Neural cell (in vitro differentiated cells): ENCODE measurements around the gene ZC3H4. TPM values are rescaled to one million over a fixed set of nuclear protein-coding genes. Genes with fewer than 3 reads are reported as not detected.
A peak's percentile ranks its signal among the peaks of the same experiment; 100 is the strongest.

Source experiments
- H2AFZ ChIP-seq: fragments of 200-600, 300-800 bp; sonication (generic), shearing (Covaris generic); 2 replicates; pipeline ENCODE4 v1.6.0; 2014; ENCODE audit warnings: low read depth, mild to moderate bottlenecking, antibody characterized with exemption, low read length, moderate library complexity
- H3F3A ChIP-seq: fragments of 200-600 bp; shearing (Covaris generic); 2 replicates; pipeline ENCODE4 v1.6.1; 2016; ENCODE audit warnings: mild to moderate bottlenecking, moderate library complexity, mixed read lengths, antibody characterized with exemption, low read length; ENCODE audit not compliant: insufficient read depth, poor library complexity, severe bottlenecking
- H3K27ac ChIP-seq: fragments of 200-600, 300-800 bp; sonication (generic), shearing (Covaris generic); 2 replicates; pipeline ENCODE4 v1.5.1; 2014; ENCODE audit warnings: mild to moderate bottlenecking, low read length, moderate library complexity
- H3K27me3 ChIP-seq: fragments of 300-800, 200-600 bp; sonication (generic), shearing (Covaris generic); 2 replicates; pipeline ENCODE4 v1.6.0; 2014; ENCODE audit warnings: mild to moderate bottlenecking, low read depth, low read length, moderate library complexity; ENCODE audit not compliant: insufficient read depth
- H3K36me3 ChIP-seq: fragments of 300-800, 200-600 bp; sonication (generic), shearing (Covaris generic); 2 replicates; pipeline ENCODE4 v1.5.1; 2014; ENCODE audit warnings: mild to moderate bottlenecking, antibody characterized with exemption, low read length, moderate library complexity; ENCODE audit not compliant: insufficient read depth
- H3K4me2 ChIP-seq: fragments of 300-800, 200-600 bp; sonication (generic), shearing (Covaris generic); 2 replicates; pipeline ENCODE4 v1.6.0; 2014; ENCODE audit warnings: mild to moderate bottlenecking, low read length
- H3K4me3 ChIP-seq: fragments of 300-800, 200-600 bp; sonication (generic), shearing (Covaris generic); 2 replicates; pipeline ENCODE4 v1.5.1; 2014; ENCODE audit warnings: mild to moderate bottlenecking, low read length, moderate library complexity
- H3K79me2 ChIP-seq: fragments of 200-600 bp; shearing (Covaris generic); replicated peaks from 2 replicates; pipeline ENCODE4 v1.6.0; 2014; ENCODE audit warnings: mild to moderate bottlenecking, low read length, moderate library complexity; ENCODE audit not compliant: insufficient read depth
- H3K9ac ChIP-seq: fragments of 300-800, 200-600 bp; sonication (generic), shearing (Covaris generic); 2 replicates; pipeline ENCODE4 v1.6.1; 2016; ENCODE audit warnings: mild to moderate bottlenecking, low read length, mixed read lengths
- H3K9me2 ChIP-seq: fragments of 200-600 bp; shearing (Covaris generic); 2 replicates; pipeline ENCODE4 v1.6.1; 2016; ENCODE audit warnings: mild to moderate bottlenecking, low read length, mixed read lengths; ENCODE audit not compliant: insufficient read depth
- H3K9me3 ChIP-seq: fragments of 200-600, 300-800 bp; sonication (generic), shearing (Covaris generic); 2 replicates; pipeline ENCODE4 v1.6.1; 2016; ENCODE audit warnings: mild to moderate bottlenecking, mixed run types, low read length, moderate library complexity, mixed read lengths
- H4K20me1 ChIP-seq: fragments of 200-600 bp; shearing (Covaris generic); 2 replicates; pipeline ENCODE4 v1.6.1; 2016; ENCODE audit warnings: mild to moderate bottlenecking, mixed run types; ENCODE audit not compliant: insufficient read depth
- EP300 ChIP-seq: fragments of 450-650 bp; conservative IDR thresholded peaks from 2 replicates; pipeline ENCODE4 v1.6.1; 2014; ENCODE audit warnings: antibody characterized with exemption, mild to moderate bottlenecking, moderate library complexity; ENCODE audit not compliant: poor library complexity, severe bottlenecking
- EZH2 ChIP-seq: fragments of 200-600, 300-800 bp; shearing (Covaris generic), sonication (generic); IDR thresholded peaks from 2 replicates; pipeline ENCODE4 v1.6.1; 2014; ENCODE audit warnings: antibody characterized with exemption, low read length, borderline replicate concordance, mild to moderate bottlenecking; ENCODE audit not compliant: insufficient read depth, poor library complexity, severe bottlenecking
- MXI1 ChIP-seq: fragments of 450-650 bp; conservative IDR thresholded peaks from 2 replicates; pipeline ENCODE4 v1.6.1; 2014; ENCODE audit warnings: antibody characterized with exemption, mild to moderate bottlenecking; ENCODE audit not compliant: poor library complexity, severe bottlenecking
- POLR2AphosphoS5 ChIP-seq: IDR thresholded peaks from 2 replicates; pipeline ENCODE4 v1.6.1; 2012
- RAD21 ChIP-seq: fragments of 450-650 bp; conservative IDR thresholded peaks from 2 replicates; pipeline ENCODE4 v1.6.1; 2014; ENCODE audit warnings: antibody characterized with exemption, mild to moderate bottlenecking, moderate library complexity
- SMC3 ChIP-seq: fragments of 450-650 bp; conservative IDR thresholded peaks from 2 replicates; pipeline ENCODE4 v1.6.1; 2014; ENCODE audit warnings: antibody characterized with exemption, mild to moderate bottlenecking, moderate library complexity; ENCODE audit not compliant: poor library complexity
- TAF1 ChIP-seq: IDR thresholded peaks from 2 replicates; pipeline ENCODE4 v1.6.1; 2012; ENCODE audit warnings: low read depth
- polyA plus RNA-seq: library from polyadenylated mRNA; depleted of rRNA; stranded (reverse); fragments of >200 nt; gene quantifications from 2 replicates; pipeline ENCODE4 v1.2.3, GENCODE V29; 2014
- TF ChIP-seq, protein P1 (sequence below): IDR thresholded peaks from 2 replicates; pipeline ENCODE4 v1.6.1; 2012; ENCODE audit warnings: borderline replicate concordance
- TF ChIP-seq, protein P2 (sequence below): fragments of 450-650 bp; IDR thresholded peaks from 2 replicates; pipeline ENCODE4 v1.5.1; 2014; ENCODE audit warnings: antibody characterized with exemption, mild to moderate bottlenecking, moderate library complexity; ENCODE audit not compliant: poor library complexity, severe bottlenecking

Gene ZC3H4
- polyA plus RNA-seq, 1 donor from 2014 or later: 5.1 TPM

DNA sequence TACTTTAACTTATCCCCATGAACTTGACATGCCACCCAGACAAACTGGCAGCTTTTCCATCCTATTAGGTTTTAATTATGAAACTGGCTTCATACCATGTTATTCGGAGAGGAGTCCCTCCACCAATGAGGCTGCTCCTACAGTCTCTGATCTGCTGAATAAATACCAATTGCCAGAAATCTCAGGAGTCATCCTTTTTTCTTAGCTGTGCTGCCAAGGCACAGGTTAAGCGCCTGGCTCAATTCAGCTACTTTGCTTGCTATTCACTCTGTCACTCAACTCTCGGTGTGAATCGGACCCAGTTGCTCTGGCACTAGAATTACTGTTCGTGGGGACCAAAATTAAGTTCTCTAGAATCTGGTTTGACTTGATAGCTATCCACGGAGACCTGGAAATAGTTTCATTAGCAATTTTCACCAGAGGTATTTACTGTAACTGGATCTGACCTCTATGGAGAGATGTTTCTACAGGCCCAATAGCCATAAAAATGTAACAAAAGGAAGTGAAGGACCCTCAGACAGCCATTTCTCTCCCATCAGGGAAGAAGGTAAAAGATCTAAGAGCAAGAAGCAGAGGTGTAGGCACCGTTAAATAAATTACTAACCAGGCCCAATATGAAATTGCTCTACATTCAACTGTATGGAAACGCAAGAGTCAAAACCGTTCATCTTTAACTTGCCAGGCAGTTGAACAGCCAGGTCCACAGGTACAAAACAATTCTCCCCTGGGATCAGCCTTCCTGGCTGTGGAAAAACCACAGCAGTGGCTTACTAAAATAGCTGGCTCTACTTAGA is 5.4 kb downstream of the ZC3H4 start:
- no peak overlapping the region for H3K4me2 ChIP-seq
- peaks cover 59% of the 10 kb centered on the region for H3K79me2 ChIP-seq
- no peaks in the 10 kb centered on the region for H3K9me2 ChIP-seq
- H3F3A ChIP-seq: peaks cover 6% of the 10 kb centered on the region
- no peak overlapping the region for H3K9ac ChIP-seq
- H4K20me1 ChIP-seq: no peaks in the 10 kb centered on the region
- no peaks in the 10 kb centered on the region for H3K36me3 ChIP-seq
- H3K27me3 ChIP-seq: no peaks in the 10 kb centered on the region
- no peaks in the 10 kb centered on the region for H3K9me3 ChIP-seq
- peak overlapping the region; percentile 28 for H3K4me3 ChIP-seq
- H3K27ac ChIP-seq: peak overlapping the region; percentile 43
- H2AFZ ChIP-seq: no peak overlapping the region
- TF ChIP-seq TAF1 (no peak), EZH2 (no peak), POLR2AphosphoS5 (no peak), SMC3 (no peak), EP300 (no peak)
- TF ChIP-seq, protein P1, sequence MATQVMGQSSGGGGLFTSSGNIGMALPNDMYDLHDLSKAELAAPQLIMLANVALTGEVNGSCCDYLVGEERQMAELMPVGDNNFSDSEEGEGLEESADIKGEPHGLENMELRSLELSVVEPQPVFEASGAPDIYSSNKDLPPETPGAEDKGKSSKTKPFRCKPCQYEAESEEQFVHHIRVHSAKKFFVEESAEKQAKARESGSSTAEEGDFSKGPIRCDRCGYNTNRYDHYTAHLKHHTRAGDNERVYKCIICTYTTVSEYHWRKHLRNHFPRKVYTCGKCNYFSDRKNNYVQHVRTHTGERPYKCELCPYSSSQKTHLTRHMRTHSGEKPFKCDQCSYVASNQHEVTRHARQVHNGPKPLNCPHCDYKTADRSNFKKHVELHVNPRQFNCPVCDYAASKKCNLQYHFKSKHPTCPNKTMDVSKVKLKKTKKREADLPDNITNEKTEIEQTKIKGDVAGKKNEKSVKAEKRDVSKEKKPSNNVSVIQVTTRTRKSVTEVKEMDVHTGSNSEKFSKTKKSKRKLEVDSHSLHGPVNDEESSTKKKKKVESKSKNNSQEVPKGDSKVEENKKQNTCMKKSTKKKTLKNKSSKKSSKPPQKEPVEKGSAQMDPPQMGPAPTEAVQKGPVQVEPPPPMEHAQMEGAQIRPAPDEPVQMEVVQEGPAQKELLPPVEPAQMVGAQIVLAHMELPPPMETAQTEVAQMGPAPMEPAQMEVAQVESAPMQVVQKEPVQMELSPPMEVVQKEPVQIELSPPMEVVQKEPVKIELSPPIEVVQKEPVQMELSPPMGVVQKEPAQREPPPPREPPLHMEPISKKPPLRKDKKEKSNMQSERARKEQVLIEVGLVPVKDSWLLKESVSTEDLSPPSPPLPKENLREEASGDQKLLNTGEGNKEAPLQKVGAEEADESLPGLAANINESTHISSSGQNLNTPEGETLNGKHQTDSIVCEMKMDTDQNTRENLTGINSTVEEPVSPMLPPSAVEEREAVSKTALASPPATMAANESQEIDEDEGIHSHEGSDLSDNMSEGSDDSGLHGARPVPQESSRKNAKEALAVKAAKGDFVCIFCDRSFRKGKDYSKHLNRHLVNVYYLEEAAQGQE: no peak

DNA sequence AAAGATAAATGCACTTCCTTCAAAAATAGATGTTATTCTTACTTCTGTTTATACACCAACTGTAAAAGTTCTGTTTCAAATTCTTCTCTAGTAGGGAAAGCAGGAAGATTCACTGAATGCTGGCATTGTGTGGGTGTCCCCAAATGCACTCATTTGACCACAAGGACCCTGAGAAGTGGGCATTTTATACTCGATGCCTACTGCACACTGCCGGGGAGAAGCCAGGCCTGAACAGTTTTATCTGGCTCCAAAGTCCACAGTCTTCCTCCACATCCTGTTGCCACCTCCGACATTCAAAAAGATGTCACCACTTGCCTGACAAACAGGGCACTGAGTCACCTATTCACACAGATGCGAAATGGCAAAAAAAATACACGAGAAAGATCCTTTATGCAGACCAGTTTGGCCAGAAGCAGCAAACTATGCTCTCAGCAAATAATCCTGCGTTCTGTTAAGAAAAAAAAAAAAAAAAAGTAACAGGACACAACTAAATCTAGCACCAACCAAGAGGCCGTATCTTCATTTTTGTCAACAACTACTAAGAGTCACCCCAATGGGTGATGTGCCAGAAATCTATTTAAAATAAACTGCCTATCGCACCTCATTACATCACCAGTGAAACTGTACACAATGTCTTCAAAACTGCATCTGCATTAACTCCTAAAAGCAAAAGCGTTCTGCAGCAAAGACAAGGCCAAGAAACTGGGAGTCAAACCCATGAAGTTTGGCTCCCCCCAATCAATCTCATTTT is 6.2 kb downstream of the ZC3H4 start:
- Histone ChIP-seq H3K9me2 (no peaks in the 10 kb centered on the region), H3F3A (peaks cover 6% of the 10 kb centered on the region), H3K4me2 (no peak overlapping the region), H3K27me3 (no peaks in the 10 kb centered on the region), H3K27ac (peak overlapping the region; percentile 43), H2AFZ (no peak overlapping the region), H3K36me3 (no peaks in the 10 kb centered on the region), H4K20me1 (no peaks in the 10 kb centered on the region), H3K9me3 (no peaks in the 10 kb centered on the region), H3K79me2 (peaks cover 67% of the 10 kb centered on the region), H3K4me3 (peak overlapping the region; percentile 28), H3K9ac (no peak overlapping the region)
- TF ChIP-seq RAD21 (no peak), MXI1 (no peak), TAF1 (no peak), EZH2 (no peak), POLR2AphosphoS5 (no peak), EP300 (no peak), SMC3 (no peak)
- TF ChIP-seq, protein P1: no peak
- TF ChIP-seq, protein P2, sequence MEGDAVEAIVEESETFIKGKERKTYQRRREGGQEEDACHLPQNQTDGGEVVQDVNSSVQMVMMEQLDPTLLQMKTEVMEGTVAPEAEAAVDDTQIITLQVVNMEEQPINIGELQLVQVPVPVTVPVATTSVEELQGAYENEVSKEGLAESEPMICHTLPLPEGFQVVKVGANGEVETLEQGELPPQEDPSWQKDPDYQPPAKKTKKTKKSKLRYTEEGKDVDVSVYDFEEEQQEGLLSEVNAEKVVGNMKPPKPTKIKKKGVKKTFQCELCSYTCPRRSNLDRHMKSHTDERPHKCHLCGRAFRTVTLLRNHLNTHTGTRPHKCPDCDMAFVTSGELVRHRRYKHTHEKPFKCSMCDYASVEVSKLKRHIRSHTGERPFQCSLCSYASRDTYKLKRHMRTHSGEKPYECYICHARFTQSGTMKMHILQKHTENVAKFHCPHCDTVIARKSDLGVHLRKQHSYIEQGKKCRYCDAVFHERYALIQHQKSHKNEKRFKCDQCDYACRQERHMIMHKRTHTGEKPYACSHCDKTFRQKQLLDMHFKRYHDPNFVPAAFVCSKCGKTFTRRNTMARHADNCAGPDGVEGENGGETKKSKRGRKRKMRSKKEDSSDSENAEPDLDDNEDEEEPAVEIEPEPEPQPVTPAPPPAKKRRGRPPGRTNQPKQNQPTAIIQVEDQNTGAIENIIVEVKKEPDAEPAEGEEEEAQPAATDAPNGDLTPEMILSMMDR: no peak
